ENCODE data around the gene PTP4A2.

- TF ChIP-seq CTCF (IDR thresholded peaks at IDR 0.05) (no peak), POLR2AphosphoS5 (IDR thresholded peaks at IDR 0.05) (no peak), POLR2A (IDR thresholded peaks at IDR 0.05) (no peak)
Observed at GRCh38 chr1:31861346-31861745, 76.8 kb downstream of the PTP4A2 start.
